ENCODE data around the gene RAP2C.

The RAP2C gene

DNA sequence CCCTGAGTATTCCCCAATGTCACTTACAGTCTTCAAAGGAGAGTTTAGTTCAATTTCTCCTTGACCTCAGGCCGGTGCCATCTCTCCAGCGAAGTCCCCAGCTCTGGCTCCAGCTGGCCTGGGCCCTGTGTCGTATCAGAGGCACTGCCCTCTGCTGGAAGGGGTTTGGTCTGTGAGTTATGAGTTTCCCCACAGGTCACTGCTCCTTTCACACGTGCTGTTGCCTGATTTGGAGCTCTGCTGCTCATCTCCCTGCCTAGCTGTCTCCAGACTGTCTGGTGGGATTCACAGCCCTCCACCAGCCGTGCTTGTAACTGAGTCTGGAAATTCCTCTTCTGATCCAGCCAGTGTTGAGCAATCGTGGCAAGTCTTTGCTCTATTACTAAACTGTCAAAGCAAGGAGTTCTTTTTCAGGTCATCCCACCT, at the start of gene RAP2C:
RAP2C (minus strand) TSS at position 105 of the 426 bp plus-strand sequence. CDS start 2,179 bp downstream, outside the sequence.
- no peak for TF ChIP-seq ZNF274 (IDR thresholded peaks at IDR 0.05; ENCODE audit: low read depth, low read length)
- peak within 1 kb of the TSS; percentile 77 for H3K4me3 ChIP-seq (ENCODE audit: low read length)

DNA sequence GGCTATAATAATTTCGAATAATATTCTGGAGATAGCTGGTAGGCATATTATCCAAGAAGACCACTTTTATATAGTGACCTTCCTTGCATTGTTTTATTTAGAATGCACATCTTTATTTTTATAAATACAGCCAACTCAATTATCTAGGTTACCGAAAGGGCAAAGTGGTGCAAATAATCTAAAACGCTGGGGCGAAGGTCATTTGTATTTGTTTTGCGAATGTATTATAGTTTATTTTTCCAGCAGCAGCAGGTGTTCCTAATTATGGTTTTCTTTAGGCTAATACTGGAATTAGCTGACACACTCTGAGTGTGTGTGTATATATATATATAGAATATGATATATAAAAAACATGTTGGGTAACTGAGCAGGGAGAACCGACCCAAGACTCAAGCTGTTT, 48.1 kb upstream of the RAP2C start:
- H3K4me3 ChIP-seq (ENCODE audit: low read length) = no peak overlapping the region
- no peak for TF ChIP-seq ZNF274 (IDR thresholded peaks at IDR 0.05; ENCODE audit: low read depth, low read length)

DNA sequence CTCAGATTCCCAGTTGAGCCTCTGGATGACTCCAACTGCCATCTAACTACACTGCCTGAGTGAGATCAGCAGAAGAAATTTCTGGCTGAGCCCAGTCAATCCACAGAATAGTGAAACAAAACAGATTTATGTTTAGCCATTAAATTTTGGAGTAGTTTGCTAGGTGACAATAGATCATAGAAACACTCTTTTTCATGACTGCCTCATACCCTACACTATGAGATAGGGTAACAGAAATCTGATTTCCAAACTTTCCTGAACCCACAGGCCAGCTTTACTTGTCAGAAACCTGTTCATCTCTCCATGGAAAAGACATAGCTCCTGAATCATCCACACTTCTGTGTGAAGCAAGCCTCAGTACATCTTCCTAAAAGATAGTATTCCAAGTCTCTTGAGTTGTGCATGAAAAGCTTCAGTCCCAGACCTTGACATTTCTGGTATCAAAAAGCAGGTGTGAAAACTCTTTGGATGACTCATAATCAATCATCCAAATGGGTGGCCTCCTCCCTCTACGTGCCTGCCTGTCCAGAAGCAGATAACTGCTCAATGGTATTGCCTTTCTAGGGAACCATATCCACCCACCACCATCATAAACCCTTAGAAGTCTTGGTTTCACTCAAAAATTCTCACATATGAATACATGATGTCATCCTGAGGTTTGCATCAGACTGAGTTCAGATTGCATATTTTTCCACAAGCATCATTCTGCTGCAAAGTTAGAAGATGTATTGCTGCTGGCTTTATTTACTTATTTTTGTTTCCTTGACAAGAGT, 47.5 kb upstream of the RAP2C start:
- no peak overlapping the region for H3K4me3 ChIP-seq (ENCODE audit: low read length)
- TF ChIP-seq ZNF274 (IDR thresholded peaks at IDR 0.05; ENCODE audit: low read depth, low read length) = no peak

DNA sequence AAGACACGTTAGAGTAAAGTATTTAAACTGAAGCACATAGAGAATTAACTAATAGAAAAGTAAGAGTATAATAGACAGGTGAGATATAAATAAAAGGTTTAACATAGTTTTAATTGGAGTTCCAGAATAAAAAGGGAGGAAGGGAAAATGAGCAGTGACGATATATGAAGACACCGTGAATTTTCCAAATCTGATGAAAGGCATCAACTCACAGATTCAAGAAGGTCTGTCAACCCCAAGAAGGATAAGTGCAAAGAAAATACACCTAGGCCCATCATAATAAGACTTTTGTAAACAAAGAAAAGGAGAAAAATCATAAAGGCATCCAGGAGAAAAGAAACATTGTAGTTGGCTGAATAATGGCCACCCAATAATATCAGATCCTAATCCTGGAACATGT, 43.9 kb upstream of the RAP2C start:
- TF ChIP-seq ZNF274 (IDR thresholded peaks at IDR 0.05; ENCODE audit: low read depth, low read length) = no peak
- no peak overlapping the region for H3K4me3 ChIP-seq (ENCODE audit: low read length)

DNA sequence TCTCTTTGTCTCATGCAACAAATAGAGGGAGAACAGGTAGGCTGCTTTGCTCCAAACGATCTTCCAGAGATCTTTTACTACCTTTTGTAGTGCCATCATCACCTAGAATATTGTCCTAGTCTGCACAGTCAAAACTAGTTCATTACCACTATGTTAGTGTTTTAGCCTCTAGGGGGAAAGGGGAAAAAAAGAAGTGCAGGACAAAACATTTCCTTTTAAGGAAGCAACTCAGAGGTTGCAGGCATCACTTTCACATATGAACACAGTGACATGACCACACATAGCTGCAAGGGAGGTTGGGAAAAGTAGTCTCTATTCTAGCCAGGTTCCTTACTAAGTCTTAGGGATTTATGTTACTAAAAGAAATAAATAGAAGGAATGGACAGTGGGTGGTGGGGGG, 39.3 kb upstream of the RAP2C start:
- no peak overlapping the region for H3K4me3 ChIP-seq (ENCODE audit: low read length)
- TF ChIP-seq ZNF274 (IDR thresholded peaks at IDR 0.05; ENCODE audit: low read depth, low read length) = no peak

DNA sequence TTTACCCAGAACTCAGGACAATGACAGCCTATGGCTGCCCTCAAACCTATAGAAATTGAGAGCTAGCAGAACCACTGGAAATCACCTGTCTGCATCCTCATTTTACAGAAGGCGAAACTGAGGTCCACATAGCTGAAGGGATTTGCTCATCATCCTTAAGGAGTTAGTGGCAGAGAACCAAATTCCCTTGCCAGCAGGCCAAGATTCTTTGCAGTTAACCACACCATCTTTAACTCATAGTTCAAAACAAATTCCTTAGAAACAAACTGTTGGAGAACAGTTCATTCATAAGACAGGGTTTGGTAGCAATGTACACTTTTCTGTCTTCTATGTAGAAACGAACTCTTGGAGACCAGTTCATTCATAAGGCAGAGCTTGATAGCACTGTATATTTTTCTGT, 37.9 kb upstream of the RAP2C start:
- TF ChIP-seq ZNF274 (IDR thresholded peaks at IDR 0.05; ENCODE audit: low read depth, low read length) = no peak

DNA sequence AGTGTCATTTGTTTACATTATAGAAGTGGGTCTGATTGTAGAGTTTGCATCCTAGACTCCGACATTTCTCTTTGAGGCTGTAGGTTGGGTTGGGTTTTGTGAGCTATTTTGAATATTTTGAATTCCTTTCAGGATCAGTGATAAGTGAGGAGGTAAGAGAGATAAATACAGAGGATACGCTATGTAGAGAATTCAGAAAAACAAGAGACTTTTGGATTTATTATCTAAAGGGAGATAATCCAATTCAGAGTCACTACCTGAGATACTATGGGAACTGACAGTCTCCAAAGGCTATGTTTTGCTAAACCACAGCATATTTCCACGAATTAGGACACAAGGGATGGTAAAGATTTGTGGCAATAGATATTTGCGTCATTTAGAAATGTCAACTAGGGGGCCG, 16.9 kb upstream of the RAP2C start:
- TF ChIP-seq ZNF274 (IDR thresholded peaks at IDR 0.05; ENCODE audit: low read depth, low read length) = no peak
- no peak overlapping the region for H3K4me3 ChIP-seq (ENCODE audit: low read length)

More for the DNA sequence above, 37.9 kb upstream of the RAP2C start:
- no peak overlapping the region for H3K4me3 ChIP-seq (ENCODE audit: low read length)

DNA sequence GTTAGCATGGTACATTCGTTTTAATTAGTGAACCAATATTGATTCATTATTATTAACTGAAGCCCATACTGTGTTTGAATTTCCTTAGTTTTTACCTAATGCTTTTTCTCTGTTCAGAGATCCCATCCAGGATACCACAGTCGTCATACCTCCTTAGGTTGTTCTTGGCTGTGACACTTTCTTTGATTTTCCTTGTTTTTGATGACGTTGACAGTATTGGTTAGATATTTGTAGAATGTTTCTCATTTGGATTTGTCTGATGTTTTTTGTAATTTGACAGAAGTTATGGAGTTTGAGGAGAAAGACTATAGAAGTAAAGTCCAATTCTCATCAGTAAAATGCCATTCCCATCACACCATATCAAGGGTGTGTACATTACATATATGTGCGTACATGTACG, 16.2 kb upstream of the RAP2C start:
- TF ChIP-seq ZNF274 (IDR thresholded peaks at IDR 0.05; ENCODE audit: low read depth, low read length) = no peak
- H3K4me3 ChIP-seq (ENCODE audit: low read length) = no peak overlapping the region

DNA sequence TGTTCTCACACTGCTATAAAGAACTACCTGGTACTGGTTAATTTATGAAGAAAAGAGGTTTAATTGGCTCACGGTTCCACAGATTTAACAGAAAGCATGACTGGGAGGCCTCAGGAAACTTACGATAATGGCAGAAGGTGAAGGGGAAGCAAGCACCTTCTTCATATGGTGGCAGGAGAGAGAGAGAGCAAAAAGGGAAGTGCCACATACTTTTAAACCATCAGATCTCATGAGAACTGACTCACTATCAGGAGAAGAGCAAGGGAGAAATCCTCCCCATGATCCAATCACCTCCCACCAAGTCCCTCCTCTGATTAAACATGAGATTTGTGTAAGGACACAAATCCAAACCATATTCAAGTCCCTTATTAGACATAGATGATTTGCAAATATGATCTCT, 12.3 kb upstream of the RAP2C start:
- H3K4me3 ChIP-seq (ENCODE audit: low read length) = no peak overlapping the region
- no peak for TF ChIP-seq ZNF274 (IDR thresholded peaks at IDR 0.05; ENCODE audit: low read depth, low read length)

DNA sequence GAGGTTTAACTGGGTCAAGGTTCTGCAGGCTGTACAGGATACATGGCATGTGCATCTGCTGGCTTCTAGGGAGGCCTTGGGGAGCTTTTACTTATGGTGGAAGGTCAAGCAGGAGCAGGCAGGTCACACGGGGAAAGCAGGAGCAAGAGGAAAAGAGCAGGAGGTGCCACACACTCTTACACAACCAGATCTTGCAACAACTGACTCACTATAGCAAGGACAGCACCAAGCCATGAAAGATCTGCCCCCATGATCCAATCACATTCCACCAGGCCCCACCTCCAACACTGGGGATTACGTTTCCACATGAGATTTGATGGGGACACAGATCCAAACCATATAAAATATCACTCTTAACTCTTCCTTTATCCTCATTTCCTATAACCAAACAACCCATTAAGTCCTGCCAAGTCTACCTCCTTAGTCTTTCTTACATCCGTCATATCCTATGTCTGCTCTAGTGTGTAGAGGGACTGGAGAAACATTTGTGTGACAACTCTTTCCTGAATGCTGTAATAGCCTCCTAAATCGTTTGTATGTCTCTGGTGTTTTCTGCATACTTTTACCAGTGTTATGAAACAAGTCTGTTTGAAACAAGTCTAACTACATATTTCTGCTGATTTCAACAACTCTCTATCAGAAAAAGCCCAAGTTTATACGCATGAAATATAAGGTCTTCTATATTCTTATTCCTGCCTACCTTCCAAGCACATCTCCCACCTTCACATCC, 8.3 kb upstream of the RAP2C start:
- no peak overlapping the region for H3K4me3 ChIP-seq (ENCODE audit: low read length)
- no peak for TF ChIP-seq ZNF274 (IDR thresholded peaks at IDR 0.05; ENCODE audit: low read depth, low read length)

DNA sequence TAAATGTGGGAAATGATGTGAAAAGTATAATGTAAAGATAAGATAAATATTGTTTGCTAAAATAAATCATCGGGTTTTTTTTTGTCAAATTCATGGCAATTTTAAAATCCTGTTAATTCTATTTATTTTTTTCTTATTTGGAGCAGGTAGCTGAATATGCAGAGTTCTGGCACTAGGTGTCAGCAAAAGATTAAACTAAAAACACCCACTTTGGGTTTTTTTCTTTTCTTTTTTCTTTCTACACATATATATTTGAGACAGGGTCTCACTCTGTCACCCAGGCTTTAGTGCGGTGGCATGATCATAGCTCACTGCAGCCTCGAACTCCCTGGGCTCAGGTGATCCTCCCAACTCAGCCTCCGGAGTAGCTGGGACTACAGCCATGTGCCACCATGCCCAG, 6.9 kb upstream of the RAP2C start:
- no peak for TF ChIP-seq ZNF274 (IDR thresholded peaks at IDR 0.05; ENCODE audit: low read depth, low read length)
- H3K4me3 ChIP-seq (ENCODE audit: low read length) = no peak overlapping the region

DNA sequence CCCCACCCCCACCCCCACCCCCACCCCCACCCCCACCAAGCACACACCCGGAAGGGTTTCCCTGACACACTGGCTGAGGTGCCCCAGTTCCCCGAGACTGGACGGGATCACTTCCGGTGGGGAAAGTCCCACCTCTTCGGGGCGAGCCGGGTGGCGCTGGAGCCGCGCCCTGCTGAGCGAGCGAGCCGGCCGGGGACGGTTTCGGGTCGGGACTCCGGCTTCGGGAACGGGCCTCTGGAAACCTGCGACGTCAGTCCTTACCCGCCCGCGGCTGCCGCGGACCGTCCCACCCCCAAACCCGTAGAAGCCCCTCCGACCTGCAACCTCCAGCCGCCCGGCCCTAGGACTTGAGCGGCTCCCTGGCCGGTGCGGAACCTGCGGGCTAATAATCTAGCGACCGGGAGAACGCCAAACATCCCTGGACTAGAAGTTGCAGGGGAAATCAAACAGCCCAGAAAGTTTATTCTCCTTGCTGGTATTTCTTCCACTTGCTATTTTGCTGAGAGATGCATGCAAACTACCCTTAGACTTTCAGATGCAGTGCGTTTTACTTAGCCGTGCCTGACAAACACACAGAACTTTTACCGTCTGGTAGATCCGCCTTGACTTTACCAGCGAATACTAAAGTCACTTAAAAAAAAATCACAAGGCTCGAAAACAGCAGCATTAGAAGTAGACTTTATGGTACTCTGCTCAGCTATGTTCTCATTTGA, 991 bp downstream of the RAP2C start:
- no peak for TF ChIP-seq ZNF274 (IDR thresholded peaks at IDR 0.05; ENCODE audit: low read depth, low read length)
- H3K4me3 ChIP-seq (ENCODE audit: low read length) = peak overlapping the region; percentile 77

DNA sequence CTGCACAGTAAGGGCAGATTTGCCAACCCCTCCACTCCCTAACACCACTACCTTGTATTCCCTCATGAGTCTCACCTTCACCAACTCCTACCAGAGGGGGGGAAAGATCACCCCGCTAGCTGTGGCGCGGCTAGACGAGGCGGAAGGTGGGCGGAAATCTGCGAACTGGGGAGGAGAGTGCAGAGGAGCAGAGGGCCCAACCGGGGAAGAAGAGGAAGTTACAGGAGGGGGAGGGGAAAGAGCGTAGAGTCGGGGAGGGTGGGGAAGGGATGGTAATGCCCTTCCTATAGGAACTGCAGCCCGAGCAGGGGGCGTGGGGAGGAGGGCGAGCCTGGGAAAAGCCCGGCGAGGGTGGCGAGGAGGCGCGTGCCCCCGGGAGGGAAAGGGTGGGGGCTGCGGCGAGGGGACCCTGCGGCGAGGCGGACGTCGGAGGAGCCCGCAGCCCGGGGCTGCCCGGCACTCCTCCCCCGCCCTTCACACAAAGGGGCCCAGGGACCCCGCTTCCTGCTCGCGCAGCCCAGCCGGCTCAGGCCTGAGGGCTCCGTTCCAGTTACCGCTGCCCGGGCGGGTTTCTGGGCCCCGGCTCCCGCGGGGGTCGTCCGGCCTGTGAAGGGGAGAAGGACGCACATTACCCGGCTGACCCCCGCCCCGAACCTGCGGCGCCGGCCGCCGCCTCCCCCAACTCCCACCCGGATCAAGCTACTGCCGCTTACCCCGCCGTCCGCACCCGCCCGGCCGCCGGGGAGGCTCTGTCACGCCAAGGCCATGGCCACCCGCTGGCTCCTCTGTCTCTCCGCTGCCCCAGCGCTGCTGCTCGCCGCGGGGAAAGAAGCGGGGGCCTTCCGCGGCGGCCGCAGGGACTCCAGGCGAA, 1.8 kb downstream of the RAP2C start:
- H3K4me3 ChIP-seq (ENCODE audit: low read length) = peak overlapping the region; percentile 92
- TF ChIP-seq ZNF274 (IDR thresholded peaks at IDR 0.05; ENCODE audit: low read depth, low read length) = no peak

DNA sequence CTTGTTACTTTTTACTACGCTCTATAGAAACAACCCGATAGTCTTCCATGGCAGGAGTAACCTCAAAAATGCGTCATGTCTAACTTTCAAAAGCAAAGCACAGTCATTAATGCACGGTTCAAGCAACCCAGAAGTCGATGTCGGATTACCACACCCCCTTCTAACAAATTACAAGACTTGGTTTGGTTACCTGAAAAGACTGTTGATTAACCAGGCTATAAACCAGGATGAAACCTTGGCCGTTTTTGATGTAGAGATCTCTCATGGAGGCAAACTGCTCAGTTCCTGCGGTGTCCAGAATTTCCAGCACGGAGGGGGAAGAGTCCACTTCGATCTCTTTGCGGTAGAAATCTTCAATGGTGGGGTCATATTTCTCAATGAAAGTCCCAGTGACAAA, 2.4 kb downstream of the RAP2C start:
- peak overlapping the region; percentile 92 for H3K4me3 ChIP-seq (ENCODE audit: low read length)
- no peak for TF ChIP-seq ZNF274 (IDR thresholded peaks at IDR 0.05; ENCODE audit: low read depth, low read length)
